Measurements from ENCODE around the gene CEP85L. TPM values are rescaled to one million over a fixed set of nuclear protein-coding genes. Genes with fewer than 3 reads are reported as not detected.

Gene CEP85L
- total RNA-seq, 4 donors from 2014 or later, result 10.9 to 22.6 (median 16.7) TPM

- 77 to 82% methylated on average over 8 to 11 of the region's 11 CpGs for WGBS, 2 donors (ENCODE audit: low coverage in 1 of 2)
- Histone ChIP-seq H3K4me1 (peaks cover 0 to 45% (median 5%) of the 10 kb centered on the region in 3 donors), H3K27ac (no peak overlapping the region), H3K9me3 (no peaks in the 10 kb centered on the region), H3K4me3 (no peak overlapping the region), H3K27me3 (no peaks in the 10 kb centered on the region), H3K36me3 (no peaks in the 10 kb centered on the region)
- no peak for ATAC-seq
- TF ChIP-seq POLR2A (IDR thresholded peaks at IDR 0.05) (no peak), EP300 (IDR thresholded peaks at IDR 0.05) (no peak)
Observed at GRCh38 chr6:118617417-118617816, 34.0 kb downstream of the CEP85L start.

- H3K27me3 ChIP-seq, result no peaks in the 10 kb centered on the region
- no peak overlapping the region for H3K27ac ChIP-seq
- H3K4me1 ChIP-seq, result peaks cover 0 to 30% (median 5%) of the 10 kb centered on the region in 3 donors
- H3K9me3 ChIP-seq, result no peaks in the 10 kb centered on the region
- ATAC-seq, result no peak
- TF ChIP-seq CTCF (IDR thresholded peaks at IDR 0.05) (no peak), POLR2AphosphoS5 (IDR thresholded peaks at IDR 0.05) (no peak), EP300 (IDR thresholded peaks at IDR 0.05) (no peak), POLR2A (IDR thresholded peaks at IDR 0.05) (no peak)
- no peaks in the 10 kb centered on the region for H3K36me3 ChIP-seq
- H3K4me3 ChIP-seq, result no peak overlapping the region
- WGBS, 2 donors (ENCODE audit: low coverage in 1 of 2), result 92 to 96% methylated on average over 3 of the region's 3 CpGs
Observed at GRCh38 chr6:118611334-118611733, 40.1 kb downstream of the CEP85L start.

- no peak overlapping the region for H3K4me3 ChIP-seq
- no peak overlapping the region for H3K27ac ChIP-seq
- H3K4me1 ChIP-seq, result peaks cover 0 to 16% (median 0%) of the 10 kb centered on the region in 3 donors
- no peaks in the 10 kb centered on the region for H3K27me3 ChIP-seq
- WGBS, 2 donors (ENCODE audit: low coverage in 1 of 2), result 20 to 47% methylated on average over 1 to 5 of the region's 5 CpGs
- TF ChIP-seq POLR2AphosphoS5 (IDR thresholded peaks at IDR 0.05) (no peak), POLR2A (IDR thresholded peaks at IDR 0.05) (no peak), CTCF (IDR thresholded peaks at IDR 0.05) (no peak), EP300 (IDR thresholded peaks at IDR 0.05) (no peak)
- no peaks in the 10 kb centered on the region for H3K36me3 ChIP-seq
- no peak for ATAC-seq
- no peaks in the 10 kb centered on the region for H3K9me3 ChIP-seq
Observed at GRCh38 chr6:118606858-118607257, 44.5 kb downstream of the CEP85L start.

GRCh38 chr6:118606268-118606667 is 45.1 kb downstream of the CEP85L start:
- Histone ChIP-seq H3K4me1 (peaks cover 0 to 16% (median 0%) of the 10 kb centered on the region in 3 donors), H3K27me3 (no peaks in the 10 kb centered on the region), H3K36me3 (no peaks in the 10 kb centered on the region), H3K27ac (no peak overlapping the region), H3K9me3 (no peaks in the 10 kb centered on the region), H3K4me3 (no peak overlapping the region)
- no peak for ATAC-seq
- WGBS, 2 donors (ENCODE audit: low coverage in 1 of 2), result 19 to 28% methylated on average over 3 of the region's 3 CpGs
- TF ChIP-seq POLR2A (IDR thresholded peaks at IDR 0.05), result no peak
- TF ChIP-seq EP300 (IDR thresholded peaks at IDR 0.05), result no peak
- TF ChIP-seq CTCF (IDR thresholded peaks at IDR 0.05), result no peak
- TF ChIP-seq POLR2AphosphoS5 (IDR thresholded peaks at IDR 0.05), result no peak

- no peak for TF ChIP-seq EP300 (IDR thresholded peaks at IDR 0.05)
- TF ChIP-seq CTCF (IDR thresholded peaks at IDR 0.05), result no peak
- no peak for TF ChIP-seq POLR2A (IDR thresholded peaks at IDR 0.05)
- TF ChIP-seq POLR2AphosphoS5 (IDR thresholded peaks at IDR 0.05), result no peak
- Histone ChIP-seq H3K4me1 (peaks cover 0 to 18% (median 0%) of the 10 kb centered on the region in 3 donors), H3K9me3 (no peaks in the 10 kb centered on the region), H3K36me3 (no peaks in the 10 kb centered on the region), H3K27ac (no peak overlapping the region), H3K4me3 (no peak overlapping the region), H3K27me3 (no peaks in the 10 kb centered on the region)
- 89 to 100% methylated on average over 2 of the region's 2 CpGs for WGBS, 2 donors (ENCODE audit: low coverage in 1 of 2)
- no peak for ATAC-seq
Observed at GRCh38 chr6:118603372-118603771, 48.0 kb downstream of the CEP85L start.

All from gastroesophageal sphincter (tissue), 4 donors.